HTR-8/SVneo (cell line): ENCODE measurements around the gene OGFRL1.
"Not testable (repeated sequence)": the region's sequence is repeated elsewhere in the genome, so short reads cannot be mapped to it uniquely, and the experiment has no call there.

Source experiments
- DNase-seq: peaks from one replicate; pipeline ENCODE4 v3.0.0; 2011; ENCODE audit warnings: low spot score, mixed read lengths; ENCODE audit not compliant: insufficient read length
- FAIRE-seq: peaks from 2 replicates; lab custom pipeline; 2011; peaks lifted over from hg19 to GRCh38; lab: Jason Lieb, UNC

OGFRL1 gene

DNA sequence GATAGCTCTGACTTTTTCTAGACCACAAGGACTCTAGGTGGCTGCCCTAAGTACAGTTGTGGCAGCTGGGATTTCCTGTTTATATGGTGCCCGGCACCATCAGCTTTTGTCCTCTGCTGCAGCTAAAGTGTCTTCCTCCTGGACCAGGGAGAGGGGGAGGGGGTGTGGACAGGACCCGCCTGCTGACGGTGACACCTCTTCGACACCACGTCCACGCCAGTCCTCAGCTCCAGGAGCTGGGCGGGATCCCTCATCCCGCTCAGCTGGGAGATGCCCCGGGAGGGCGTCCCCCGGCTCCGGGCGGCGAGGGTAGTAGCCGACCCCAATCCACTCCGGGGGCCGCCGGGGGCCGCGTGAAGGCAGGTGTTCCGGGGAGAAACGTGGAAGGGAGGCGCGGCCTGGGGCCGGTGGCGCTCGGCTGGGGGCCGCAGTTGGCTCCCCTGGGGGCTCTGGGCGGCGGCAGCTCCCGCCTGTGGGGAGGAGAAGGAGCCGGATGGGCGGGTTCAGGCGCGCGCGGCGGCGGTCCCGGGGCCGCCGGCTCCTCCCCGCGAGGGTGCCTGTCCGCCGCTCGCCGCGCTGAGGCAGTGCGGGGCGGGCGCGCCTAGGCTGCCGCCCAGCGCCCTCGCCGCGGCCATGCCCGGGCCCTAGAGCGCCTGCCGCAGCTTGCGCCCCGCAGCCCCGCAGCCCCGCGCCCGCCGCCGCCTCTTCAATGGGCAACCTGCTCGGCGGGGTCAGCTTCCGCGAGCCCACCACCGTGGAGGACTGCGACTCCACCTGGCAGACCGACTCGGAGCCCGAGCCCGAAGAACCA lies at the start of gene OGFRL1:
OGFRL1 (plus strand) TSS at position 584 of the 811 bp plus-strand sequence; CDS start at position 710, 126 bp downstream.
- FAIRE-seq (peak; percentile 76), DNase-seq (peak; percentile 74)

- FAIRE-seq: no peak
- no peak for DNase-seq
Observed at GRCh38 chr6:71239694-71240093, 48.9 kb upstream of the OGFRL1 start.

DNA sequence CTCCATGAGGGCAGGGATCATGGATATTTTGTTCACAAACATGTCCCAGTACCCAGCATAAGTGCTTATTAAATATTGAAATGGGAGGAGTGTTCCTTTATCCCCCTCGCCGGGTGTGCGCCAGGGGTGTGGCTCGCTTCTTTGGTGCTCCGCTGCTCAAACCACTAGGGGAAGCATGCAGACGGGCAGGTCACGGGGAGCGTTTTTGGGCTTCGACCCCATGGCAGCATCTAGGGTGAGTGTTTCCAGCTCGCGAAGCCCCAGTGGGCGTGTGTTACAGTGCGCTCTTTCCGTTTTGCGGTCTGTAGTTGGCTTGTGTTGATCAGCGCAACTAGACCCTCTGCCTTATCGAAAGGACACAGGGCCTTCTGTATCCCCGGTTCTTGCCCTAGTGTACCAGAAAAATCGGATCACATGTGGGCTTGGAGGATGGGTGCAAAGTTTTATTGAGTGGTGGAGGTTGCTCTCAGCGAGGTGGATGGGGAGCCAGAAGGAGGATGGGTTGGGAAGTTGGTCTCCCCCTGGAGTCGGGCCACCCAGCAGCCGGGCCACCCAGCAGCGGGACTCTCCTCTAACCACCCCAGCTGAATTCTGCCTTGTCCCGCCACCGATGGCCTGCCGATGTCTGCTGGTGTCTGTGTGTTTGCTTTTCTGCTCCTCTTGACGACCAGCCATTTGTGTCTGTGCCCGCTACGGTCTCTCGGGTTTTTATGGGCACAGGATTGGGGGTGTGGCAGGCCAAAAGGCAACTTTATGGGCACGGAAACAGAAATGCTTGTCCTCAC lies 43.2 kb upstream of the OGFRL1 start:
- FAIRE-seq: no peak
- DNase-seq: no peak

GRCh38 chr6:71246596-71246995 lies 42.0 kb upstream of the OGFRL1 start:
- FAIRE-seq (no peak), DNase-seq (no peak)

DNA sequence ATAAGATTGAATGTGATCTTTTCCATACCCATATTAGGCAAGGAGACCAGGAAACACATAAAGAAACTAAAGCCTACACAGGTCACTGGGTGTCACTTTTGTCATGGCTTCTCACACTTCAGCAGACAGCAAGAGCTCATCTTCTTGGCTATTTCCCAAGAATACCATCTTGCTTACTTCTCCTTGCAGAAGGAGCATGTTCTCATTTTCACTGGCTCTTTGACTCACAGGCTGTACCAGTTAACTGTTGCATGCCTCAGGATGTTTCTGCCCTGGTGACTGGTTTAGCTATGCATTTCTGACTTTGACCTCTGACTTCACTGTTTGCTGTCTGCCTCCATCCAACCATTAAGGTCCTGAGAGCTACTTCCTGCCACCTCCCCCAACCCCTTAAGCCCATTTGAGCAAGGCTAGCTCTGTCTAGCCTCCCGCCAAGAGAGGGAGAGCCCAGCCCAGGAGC lies 40.3 kb upstream of the OGFRL1 start:
- peak; percentile 91 for FAIRE-seq

GRCh38 chr6:71248878-71249544 lies 39.6 kb upstream of the OGFRL1 start:
- DNase-seq: no peak
- peak; percentile 20 for FAIRE-seq

More for the DNA sequence above, 40.3 kb upstream of the OGFRL1 start:
- peak; percentile 59 for DNase-seq

DNA sequence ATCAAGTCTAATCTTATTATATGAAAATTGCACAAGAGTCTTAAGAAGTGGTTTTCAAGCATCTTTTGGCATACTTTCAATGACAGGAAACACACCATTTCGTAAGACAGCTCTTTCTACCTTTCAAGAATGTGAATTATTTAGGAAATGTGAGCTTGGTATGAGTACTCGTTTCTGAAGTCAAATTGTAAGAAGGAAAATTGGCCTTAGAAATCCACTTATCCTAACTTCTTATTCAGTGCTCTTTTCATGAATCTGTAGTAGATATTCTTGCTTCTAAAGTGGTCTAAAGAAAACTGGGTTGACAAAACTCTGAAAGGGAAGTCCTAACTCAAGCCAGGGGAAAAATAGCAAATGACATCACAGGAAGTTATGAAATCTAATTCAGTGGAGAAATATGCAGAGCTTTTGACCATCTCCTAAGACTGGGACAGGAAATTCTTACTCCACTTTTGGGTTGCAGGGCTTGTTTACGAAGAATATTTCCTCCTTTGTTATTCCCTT lies 38.5 kb upstream of the OGFRL1 start:
- DNase-seq: peak; percentile 29
- FAIRE-seq: no peak

- FAIRE-seq: no peak
Observed at GRCh38 chr6:71252410-71252809, 36.2 kb upstream of the OGFRL1 start.

DNA sequence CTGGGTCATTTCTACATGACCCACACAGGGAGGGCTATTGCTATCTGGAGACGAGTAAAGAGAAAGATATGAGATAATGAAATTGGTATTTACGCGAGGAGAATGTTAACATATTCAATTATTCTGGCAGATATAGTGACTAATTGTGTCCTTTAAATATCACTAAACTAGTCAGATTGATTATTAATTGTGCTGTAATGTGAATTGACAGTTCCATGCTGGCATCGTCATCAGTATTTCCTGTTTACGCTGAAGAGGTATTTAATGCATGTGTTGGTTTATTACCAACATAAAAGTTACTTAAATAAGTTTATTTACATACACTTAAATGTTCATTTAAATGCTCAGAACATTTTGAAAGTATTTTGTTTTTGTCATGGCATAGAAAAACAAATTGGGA lies 35.7 kb upstream of the OGFRL1 start:
- no peak for FAIRE-seq
- DNase-seq: no peak

More at GRCh38 chr6:71252410-71252809, 36.2 kb upstream of the OGFRL1 start:
- DNase-seq: no peak

DNA sequence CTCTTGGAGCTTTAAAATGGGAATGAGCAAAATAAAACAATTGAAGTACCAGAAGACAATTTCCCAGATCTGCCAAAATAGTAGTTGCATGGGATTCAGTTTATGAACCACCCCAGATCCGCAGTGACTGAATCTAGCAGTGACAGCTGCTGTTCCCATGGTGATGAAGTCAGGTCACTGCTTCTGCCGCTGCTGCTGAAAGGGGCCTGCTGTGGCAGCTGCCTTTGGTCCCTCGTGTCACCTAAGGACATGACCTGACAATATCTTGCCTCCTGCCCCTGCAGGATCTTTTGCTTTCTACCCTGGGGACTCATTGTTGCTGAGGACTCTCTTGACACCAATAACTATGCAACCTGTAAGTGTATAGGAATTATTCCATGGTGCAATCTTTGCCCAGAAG lies 34.3 kb upstream of the OGFRL1 start:
- FAIRE-seq (no peak), DNase-seq (no peak)

- DNase-seq (no peak), FAIRE-seq (no peak)
Observed at GRCh38 chr6:71258078-71258866, 30.3 kb upstream of the OGFRL1 start.

DNA sequence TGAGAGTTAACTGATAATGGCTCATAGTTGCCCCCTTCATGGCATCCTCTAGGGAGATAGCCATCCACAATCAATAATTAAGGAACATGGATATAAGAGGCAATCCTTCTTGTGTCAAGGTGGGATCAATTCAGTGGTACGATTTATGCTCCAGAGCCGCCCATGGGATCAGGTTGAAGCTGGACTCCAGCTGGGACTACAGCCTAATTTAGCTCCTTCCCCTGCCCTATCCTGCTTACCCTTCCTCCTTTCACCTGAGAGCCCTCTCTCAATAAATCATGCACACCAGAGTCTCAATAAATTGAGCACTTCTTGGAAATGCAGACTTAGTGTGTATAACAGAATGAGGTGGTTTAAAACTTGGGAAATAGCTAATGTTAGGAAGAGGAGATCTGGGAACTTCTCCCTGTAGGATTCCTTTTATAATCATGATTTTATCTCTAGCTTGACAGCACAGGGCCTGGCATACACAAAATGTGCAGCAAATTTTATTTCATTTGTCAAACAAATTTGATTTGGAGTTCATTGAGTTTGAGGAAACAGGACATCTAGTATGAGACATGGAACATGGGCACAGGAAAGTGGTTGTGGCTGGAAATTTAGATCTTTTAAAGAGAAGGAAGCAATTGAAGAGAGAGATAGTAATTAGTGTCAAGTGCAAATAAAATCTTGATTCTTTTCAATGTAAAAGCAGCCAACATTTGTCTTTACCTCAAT lies 28.6 kb upstream of the OGFRL1 start:
- FAIRE-seq (no peak), DNase-seq (no peak)

DNA sequence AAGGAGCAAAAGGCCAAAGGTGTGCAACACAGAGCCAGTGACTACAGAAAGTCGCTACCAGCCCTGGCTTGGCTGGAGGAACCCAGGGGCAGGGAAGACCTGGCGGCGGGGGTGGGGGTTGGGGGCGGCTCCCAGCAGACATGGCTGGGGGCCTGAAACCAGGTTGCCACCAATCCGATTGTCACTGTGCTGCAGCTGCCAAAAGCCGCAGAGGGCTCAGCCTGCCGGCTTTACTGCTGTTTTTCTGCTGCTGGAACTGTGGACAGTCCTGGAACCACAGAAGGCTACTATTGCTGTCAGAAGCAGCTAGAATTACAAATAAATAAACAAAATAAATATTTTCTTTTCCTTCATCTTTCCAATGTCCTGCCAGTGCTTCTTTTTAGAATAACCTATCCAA lies 25.7 kb upstream of the OGFRL1 start:
- FAIRE-seq (no peak), DNase-seq (no peak)

GRCh38 chr6:71266392-71266791 lies 22.2 kb upstream of the OGFRL1 start:
- not testable (repeated sequence) for DNase-seq, FAIRE-seq

- FAIRE-seq: peak; percentile 68
- peak; percentile 41 for DNase-seq
Observed at GRCh38 chr6:71268735-71269437, 19.7 kb upstream of the OGFRL1 start.

DNA sequence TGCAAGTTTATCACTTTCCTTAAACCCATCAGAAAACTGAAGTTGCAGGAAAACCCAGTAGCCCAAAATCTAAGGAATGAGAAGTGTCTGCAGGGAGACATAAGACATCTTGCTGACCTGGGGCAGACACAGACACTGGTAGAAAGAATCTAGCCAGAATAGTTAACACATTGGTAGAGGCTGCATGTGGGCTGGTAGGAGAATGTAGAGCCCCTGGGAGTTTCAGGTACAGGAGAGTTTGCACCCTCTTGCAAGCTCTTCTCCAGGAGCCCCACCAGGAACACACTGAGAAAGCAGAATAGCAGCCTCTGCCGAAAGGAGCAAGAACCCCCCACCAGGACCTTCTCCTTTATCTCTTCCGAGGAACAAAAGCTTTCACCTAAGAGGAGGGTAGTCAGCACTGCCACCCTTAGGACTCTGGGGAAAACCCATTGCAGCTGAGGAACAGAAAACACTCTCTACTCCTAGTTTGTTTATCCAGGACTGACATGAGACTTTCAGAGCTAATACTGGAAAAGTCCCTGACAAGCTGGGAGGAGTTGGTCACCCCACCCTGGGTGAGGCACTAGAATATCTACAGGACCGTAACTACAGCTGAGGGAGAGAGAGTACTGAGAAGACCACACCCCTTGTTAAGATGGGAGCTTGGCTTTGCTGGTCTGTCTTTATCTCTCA lies 10.5 kb upstream of the OGFRL1 start:
- FAIRE-seq (no peak), DNase-seq (no peak)

GRCh38 chr6:71279321-71279720 lies 9.3 kb upstream of the OGFRL1 start:
- no peak for DNase-seq
- FAIRE-seq: no peak

- DNase-seq (no peak), FAIRE-seq (no peak)
Observed at GRCh38 chr6:71279740-71280139, 8.9 kb upstream of the OGFRL1 start.
